HG03565 (cell line): ENCODE data around the gene PACRGL.
"Not testable (repeated sequence)": the region's sequence is repeated elsewhere in the genome, so short reads cannot be mapped to it uniquely, and the experiment has no call there.

Experiments used
- ATAC-seq: cut with Tn5 transposase; IDR thresholded peaks from one replicate; pipeline ENCODE4 v1.9.1; 2021; ENCODE audit warnings: mild to moderate bottlenecking, moderate library complexity; ENCODE audit not compliant: unreplicated experiment

PACRGL gene

GRCh38 chr4:20723019-20723418 lies 22.8 kb downstream of the PACRGL start:
- no peak for ATAC-seq

- ATAC-seq, result no peak
Measured at GRCh38 chr4:20723463-20723862, 23.2 kb downstream of the PACRGL start.

GRCh38 chr4:20724915-20725314 lies 24.7 kb downstream of the PACRGL start:
- peak; percentile 78 for ATAC-seq

GRCh38 chr4:20735931-20736330 lies 35.7 kb downstream of the PACRGL start:
- no peak for ATAC-seq

- ATAC-seq, result not testable (repeated sequence)
Measured at GRCh38 chr4:20746000-20746399, 45.7 kb downstream of the PACRGL start.

GRCh38 chr4:20752641-20753040 lies 52.4 kb downstream of the PACRGL start:
- no peak for ATAC-seq

- ATAC-seq, result no peak
Measured at GRCh38 chr4:20754036-20754435, 53.8 kb downstream of the PACRGL start.

- no peak for ATAC-seq
Measured at GRCh38 chr4:20760053-20760452, 59.8 kb downstream of the PACRGL start.

GRCh38 chr4:20761382-20761781 lies 61.1 kb downstream of the PACRGL start:
- no peak for ATAC-seq

- no peak for ATAC-seq
Measured at GRCh38 chr4:20761826-20762225, 61.6 kb downstream of the PACRGL start.

- ATAC-seq, result no peak
Measured at GRCh38 chr4:20764366-20764992, 64.2 kb downstream of the PACRGL start.

- peak; percentile 67 for ATAC-seq
Measured at GRCh38 chr4:20773144-20773997, 73.1 kb downstream of the PACRGL start.

GRCh38 chr4:20778896-20779295 lies 78.6 kb downstream of the PACRGL start:
- no peak for ATAC-seq

- not testable (repeated sequence) for ATAC-seq
Measured at GRCh38 chr4:20783134-20783533, 82.9 kb downstream of the PACRGL start.

- no peak for ATAC-seq
Measured at GRCh38 chr4:20787940-20788665, 87.8 kb downstream of the PACRGL start.
